HG03025 (cell line): ENCODE results near the gene ITIH1.

ENCODE experiments used
- ATAC-seq: cut with Tn5 transposase; IDR thresholded peaks from one replicate; pipeline ENCODE4 v1.9.1; 2021; ENCODE audit warnings: mild to moderate bottlenecking, moderate library complexity; ENCODE audit not compliant: unreplicated experiment, low FRiP score

Gene ITIH1

GRCh38 chr3:52834871-52835501, 57.6 kb downstream of the ITIH1 start, which contains the start of gene MUSTN1:
Gene MUSTN1 (minus strand): TSS chr3:52835019. CDS start chr3:52834948, 71 bp downstream.
- no peak for ATAC-seq

- no peak for ATAC-seq
Measured at GRCh38 chr3:52835766-52836470, 58.5 kb downstream of the ITIH1 start.

GRCh38 chr3:52836471-52836845, 59.1 kb downstream of the ITIH1 start:
- no peak for ATAC-seq

GRCh38 chr3:52836986-52837385, 59.6 kb downstream of the ITIH1 start:
- no peak for ATAC-seq

GRCh38 chr3:52838561-52839267, 61.3 kb downstream of the ITIH1 start:
- no peak for ATAC-seq

GRCh38 chr3:52839268-52839575, 61.8 kb downstream of the ITIH1 start:
- ATAC-seq = no peak

- no peak for ATAC-seq
Measured at GRCh38 chr3:52839892-52840545, 62.6 kb downstream of the ITIH1 start.

GRCh38 chr3:52841211-52841980, 64.0 kb downstream of the ITIH1 start:
- ATAC-seq = no peak
